IMR-90 (cell line): ENCODE measurements around the gene ZSWIM3. TPM values are rescaled to one million over a fixed set of nuclear protein-coding genes. Genes with fewer than 3 reads are reported as not detected.
A peak's percentile ranks its signal among the peaks of the same experiment; 100 is the strongest.

Experiments
- ATAC-seq: fragments of 200-7000 bp; cut with Tn5 transposase; 2 replicates; pipeline ENCODE4 v1.9.1; 2020; ENCODE audit warnings: low read depth, mild to moderate bottlenecking, moderate library complexity
- BruUV-seq: library from RNA; stranded (reverse); fragments of 400-500 nt; replicated peaks from 2 replicates; lab custom pipeline; 2021; lab: Mats Ljungman, UMichigan
- CTCF ChIA-PET: fragments of 300-600 bp; formaldehyde crosslinking; extraction: SDS; loops from one replicate; lab custom pipeline; 2021; ENCODE audit warnings: antibody characterized with exemption; lab: Yijun Ruan, JAX
- POLR2A ChIA-PET: fragments of 300-600 bp; sonication (Branson Sonifier 250); formaldehyde crosslinking; loops from one replicate; lab custom pipeline; 2022; ENCODE audit warnings: antibody characterized with exemption; ENCODE audit not compliant: unreplicated experiment; lab: Charles Lee
- DNase-seq: peaks from one replicate; pipeline ENCODE4 v3.0.0; 2013
- H2AFZ ChIP-seq: replicated peaks from 2 replicates; pipeline ENCODE3; 2013; ENCODE audit warnings: low read length, mild to moderate bottlenecking; ENCODE audit not compliant: poor library complexity
- H2AK5ac ChIP-seq: 2 replicates; pipeline ENCODE4 v1.6.1; 2013; ENCODE audit warnings: low read depth, low read length, inconsistent platforms
- H2AK9ac ChIP-seq: replicated peaks from 2 replicates; pipeline ENCODE3; 2013; ENCODE audit warnings: mild to moderate bottlenecking, low read depth, low read length, moderate library complexity; ENCODE audit not compliant: poor library complexity
- H2BK120ac ChIP-seq: 2 replicates; pipeline ENCODE4 v1.6.1; 2013; ENCODE audit warnings: low read depth, low read length, inconsistent platforms
- H2BK15ac ChIP-seq: 3 replicates; pipeline ENCODE4 v1.6.1; 2013; ENCODE audit warnings: low read depth, low read length, inconsistent platforms
- H2BK20ac ChIP-seq: 2 replicates; pipeline ENCODE4 v1.6.1; 2013; ENCODE audit warnings: low read depth, mild to moderate bottlenecking, inconsistent platforms, low read length, moderate library complexity
- H2BK5ac ChIP-seq: 2 replicates; pipeline ENCODE4 v1.6.1; 2013; ENCODE audit warnings: mild to moderate bottlenecking, low read depth, low read length, inconsistent platforms; ENCODE audit not compliant: poor library complexity, severe bottlenecking
- H3K14ac ChIP-seq: replicated peaks from 2 replicates; pipeline ENCODE4 v1.6.1; 2013; ENCODE audit warnings: low read depth, low read length, inconsistent platforms
- H3K18ac ChIP-seq: 2 replicates; pipeline ENCODE4 v1.6.1; 2013; ENCODE audit warnings: low read depth, low read length, control low read depth
- H3K23ac ChIP-seq: 2 replicates; pipeline ENCODE4 v1.6.1; 2013; ENCODE audit warnings: low read depth, low read length, inconsistent platforms
- H3K27ac ChIP-seq: 2 replicates; pipeline ENCODE4 v1.5.1; 2013; ENCODE audit warnings: mild to moderate bottlenecking, control low read depth, low read length; ENCODE audit not compliant: insufficient read depth
- H3K27me3 ChIP-seq: 2 replicates; pipeline ENCODE4 v1.6.1; 2013; ENCODE audit warnings: low read length; ENCODE audit not compliant: control insufficient read depth, insufficient read depth
- H3K36me3 ChIP-seq: 2 replicates; pipeline ENCODE4 v1.6.1; 2013; ENCODE audit warnings: low read length, mixed read lengths; ENCODE audit not compliant: control insufficient read depth, insufficient read depth
- H3K4ac ChIP-seq: 2 replicates; pipeline ENCODE4 v1.6.1; 2013; ENCODE audit warnings: low read depth, low read length, inconsistent platforms
- H3K4me1 ChIP-seq: 2 replicates; pipeline ENCODE4 v1.6.1; 2013; ENCODE audit warnings: low read length, mixed read lengths; ENCODE audit not compliant: control insufficient read depth, insufficient read depth
- H3K4me2 ChIP-seq: 2 replicates; pipeline ENCODE4 v1.6.1; 2013; ENCODE audit warnings: low read depth, mild to moderate bottlenecking, control low read depth, low read length, moderate library complexity
- H3K4me3 ChIP-seq: 2 replicates; pipeline ENCODE4 v1.5.1; 2013; ENCODE audit warnings: low read depth, mild to moderate bottlenecking, control low read depth, low read length, moderate library complexity; ENCODE audit not compliant: insufficient read depth
- H3K56ac ChIP-seq: 2 replicates; pipeline ENCODE4 v1.6.1; 2013; ENCODE audit warnings: low read length, inconsistent platforms; ENCODE audit not compliant: insufficient read depth; ENCODE audit errors: extremely low read depth
- H3K79me1 ChIP-seq, 2 experiments: 2 replicates each; pipeline ENCODE4 v1.6.1; 2013; ENCODE audit warnings: low read length in 2 of 2, inconsistent platforms in 1 of 2, low read depth in 1 of 2
- H3K9ac ChIP-seq: 2 replicates; pipeline ENCODE4 v1.6.1; 2013; ENCODE audit warnings: low read depth, low read length, control low read depth
- H3K9me1 ChIP-seq: 2 replicates; pipeline ENCODE4 v1.6.1; 2013; ENCODE audit warnings: low read length, inconsistent platforms; ENCODE audit not compliant: insufficient read depth
- H3K9me3 ChIP-seq: 2 replicates; pipeline ENCODE4 v1.6.1; 2013; ENCODE audit warnings: low read length; ENCODE audit not compliant: control insufficient read depth, insufficient read depth
- H4K20me1 ChIP-seq: 2 replicates; pipeline ENCODE4 v1.6.1; 2013; ENCODE audit warnings: low read length, inconsistent platforms; ENCODE audit not compliant: insufficient read depth
- H4K5ac ChIP-seq: 2 replicates; pipeline ENCODE4 v1.6.1; 2013; ENCODE audit warnings: mild to moderate bottlenecking, low read depth, low read length, control low read depth
- H4K8ac ChIP-seq, 2 experiments: 2 replicates each; pipeline ENCODE4 v1.6.1; 2013; ENCODE audit warnings: low read depth in 2 of 2, low read length in 2 of 2, control low read depth in 1 of 2, inconsistent platforms in 1 of 2
- H4K91ac ChIP-seq: 2 replicates; pipeline ENCODE4 v1.6.1; 2013; ENCODE audit warnings: low read depth, low read length, inconsistent platforms; ENCODE audit not compliant: insufficient read depth
- BHLHE40 ChIP-seq: fragments of 150-350 bp; IDR thresholded peaks from 2 replicates; pipeline ENCODE4 v1.6.1; 2016; ENCODE audit warnings: mild to moderate bottlenecking, low read depth, low read length
- CHD1 ChIP-seq: IDR thresholded peaks from 2 replicates; pipeline ENCODE4 v1.6.1; 2012; ENCODE audit warnings: low read depth, low read length, improper control_type of control experiment
- FOS ChIP-seq: fragments of 150-350 bp; IDR thresholded peaks from 2 replicates; pipeline ENCODE4 v1.6.1; 2016; ENCODE audit warnings: low read depth, low read length
- MAFK ChIP-seq: IDR thresholded peaks from 2 replicates; pipeline ENCODE4 v1.6.1; 2012; ENCODE audit warnings: low read depth, low read length, improper control_type of control experiment
- MXI1 ChIP-seq: IDR thresholded peaks from 2 replicates; pipeline ENCODE4 v1.6.1; 2012; ENCODE audit warnings: low read depth, mild to moderate bottlenecking, low read length, moderate library complexity, borderline replicate concordance
- NFE2L2 ChIP-seq: fragments of 150-350 bp; IDR thresholded peaks from 2 replicates; pipeline ENCODE4 v1.6.1; 2016; ENCODE audit warnings: low read depth, mild to moderate bottlenecking, low read length
- RAD21 ChIP-seq: IDR thresholded peaks from 2 replicates; pipeline ENCODE4 v1.6.1; 2012; ENCODE audit warnings: low read length, improper control_type of control experiment
- RCOR1 ChIP-seq: IDR thresholded peaks from 2 replicates; pipeline ENCODE4 v1.6.1; 2012; ENCODE audit warnings: mild to moderate bottlenecking, low read length, improper control_type of control experiment; ENCODE audit not compliant: insufficient replicate concordance
- RFX5 ChIP-seq: IDR thresholded peaks from 2 replicates; pipeline ENCODE4 v1.8.0; 2012; ENCODE audit warnings: low read depth, mild to moderate bottlenecking, low read length, moderate library complexity
- SMC3 ChIP-seq: fragments of 150-350 bp; IDR thresholded peaks from 2 replicates; pipeline ENCODE4 v1.6.1; 2016; ENCODE audit warnings: low read depth, mild to moderate bottlenecking, antibody characterized with exemption, low read length, moderate library complexity
- WGBS, 2 experiments: methylation state at CpG; one replicate each; pipeline versions ENCODE4 v1.1.5 to v1.1.7; 2013; ENCODE audit warnings: missing lambda C conversion rate in 2 of 2; ENCODE audit not compliant: insufficient read length in 1 of 2; ENCODE audit errors: extremely low coverage in 2 of 2; 5-methylcytosine and 5-hydroxymethylcytosine counted together
- dilution Hi-C: fragments of 300-500 bp; cut with HindIII; formaldehyde crosslinking; loops from one replicate; pipeline ENCODE4 v1.14.3; 2018; ENCODE audit warnings: low sequenced_read_pairs; ENCODE audit not compliant: unreplicated experiment
- in situ Hi-C: fragments of 300-500 bp; cut with MboI; formaldehyde crosslinking; loops from 3 replicates; pipeline ENCODE4 v1.14.3; 2019; ENCODE audit warnings: low sequenced_read_pairs, inconsistent platforms, mixed read lengths
- intact Hi-C: fragments of 100-400 bp; cut with micrococcal nuclease; formaldehyde crosslinking; loops from 2 replicates; pipeline ENCODE4 v1.10.0; 2022
- polyA plus RNA-seq, 3 experiments: library from polyadenylated mRNA; depleted of rRNA; stranded (reverse); fragments of >200 nt; gene quantifications; 2 replicates each; pipeline ENCODE4 v1.2.3, GENCODE V29; 2012; ENCODE audit warnings: low replicate concordance in 1 of 3
- total RNA-seq: library from RNA; depleted of rRNA; stranded (reverse); fragments of >200 nt; gene quantifications from 2 replicates; pipeline ENCODE4 v1.2.3, GENCODE V29; 2012
- TF ChIP-seq, protein P1 (sequence below): fragments of 150-350 bp; IDR thresholded peaks from 2 replicates; pipeline ENCODE4 v1.6.1; 2016; ENCODE audit warnings: low read depth, mild to moderate bottlenecking, low read length, moderate library complexity, borderline replicate concordance

ZSWIM3 gene
- total and polyA plus RNA-seq, 2 of the 4 experiments (the other 2 are of a cell fraction): 3.3 to 8.6 TPM

DNA sequence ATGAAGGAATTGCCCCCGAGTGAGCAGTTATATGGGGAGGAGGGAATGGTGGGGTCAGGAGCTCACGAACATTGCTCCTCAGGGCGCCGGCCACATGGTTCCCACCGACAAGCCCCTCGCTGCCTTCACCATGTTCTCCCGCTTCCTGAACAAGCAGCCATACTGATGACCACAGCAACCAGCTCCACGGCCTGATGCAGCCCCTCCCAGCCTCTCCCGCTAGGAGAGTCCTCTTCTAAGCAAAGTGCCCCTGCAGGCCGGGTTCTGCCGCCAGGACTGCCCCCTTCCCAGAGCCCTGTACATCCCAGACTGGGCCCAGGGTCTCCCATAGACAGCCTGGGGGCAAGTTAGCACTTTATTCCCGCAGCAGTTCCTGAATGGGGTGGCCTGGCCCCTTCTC lies 40.9 kb downstream of the ZSWIM3 start:
- DNase-seq: no peak
- TF ChIP-seq RAD21: no peak
- no peak for TF ChIP-seq CHD1
- TF ChIP-seq MAFK: no peak
- TF ChIP-seq BHLHE40: no peak
- no peak for TF ChIP-seq SMC3
- TF ChIP-seq, protein P1, sequence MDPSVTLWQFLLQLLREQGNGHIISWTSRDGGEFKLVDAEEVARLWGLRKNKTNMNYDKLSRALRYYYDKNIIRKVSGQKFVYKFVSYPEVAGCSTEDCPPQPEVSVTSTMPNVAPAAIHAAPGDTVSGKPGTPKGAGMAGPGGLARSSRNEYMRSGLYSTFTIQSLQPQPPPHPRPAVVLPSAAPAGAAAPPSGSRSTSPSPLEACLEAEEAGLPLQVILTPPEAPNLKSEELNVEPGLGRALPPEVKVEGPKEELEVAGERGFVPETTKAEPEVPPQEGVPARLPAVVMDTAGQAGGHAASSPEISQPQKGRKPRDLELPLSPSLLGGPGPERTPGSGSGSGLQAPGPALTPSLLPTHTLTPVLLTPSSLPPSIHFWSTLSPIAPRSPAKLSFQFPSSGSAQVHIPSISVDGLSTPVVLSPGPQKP: no peak
- TF ChIP-seq NFE2L2: no peak
- no peak for TF ChIP-seq RCOR1
- TF ChIP-seq RFX5: no peak
- no peak for TF ChIP-seq FOS
- no peak for TF ChIP-seq MXI1
- Histone ChIP-seq H3K14ac (no peak overlapping the region), H3K9me1 (no peaks in the 10 kb centered on the region), H4K91ac (no peak overlapping the region), H3K4ac (no peak overlapping the region), H4K8ac (no peak overlapping the region), H2AFZ (no peak overlapping the region), H2AK9ac (no peak overlapping the region), H3K27ac (no peak overlapping the region), H2AK5ac (no peak overlapping the region), H3K36me3 (peaks cover 60% of the 10 kb centered on the region), H2BK20ac (no peak overlapping the region), H4K5ac (no peak overlapping the region), H4K20me1 (0 out of 2 replicates have a peak, but pooled peaks cover 3% of the 10 kb centered on the region), H3K18ac (no peak overlapping the region), H3K9ac (no peak overlapping the region), H3K79me1 (peaks cover 3 to 16% of the 10 kb centered on the region in 2 experiments; a peak in 2 of 4 replicates), H3K23ac (no peak overlapping the region), H2BK5ac (no peak overlapping the region), H2BK120ac (no peak overlapping the region), H3K4me3 (no peak overlapping the region), H3K4me1 (no peaks in the 10 kb centered on the region), H3K9me3 (no peaks in the 10 kb centered on the region), H2BK15ac (no peak overlapping the region), H3K56ac (no peak overlapping the region), H3K4me2 (no peak overlapping the region), H3K27me3 (no peaks in the 10 kb centered on the region)
- WGBS, 2 experiments: 89% methylated on average over 6 of the region's 12 CpGs; no CpG with 5 or more reads in 1 of the 2 experiments
- TSS peak; percentile 74 for BruUV-seq
- ATAC-seq: no peak
- ChIA-PET CTCF (no interaction called here), POLR2A (no interaction called here)
- intact Hi-C loops: no loop called here
- in situ Hi-C loops: no loop called here
- dilution Hi-C loops: no loop called here
